ENCODE data around the gene KIAA1217.
A peak's percentile ranks its signal among the peaks of the same experiment; 100 is the strongest.

KIAA1217 gene

GRCh38 chr10:24209432-24209771 lies 464 bp downstream of the KIAA1217 start:
- Histone ChIP-seq H3K4me3 (ENCODE audit: low read length) (peak overlapping the region; percentile 77), H3K27me3 (ENCODE audit: insufficient read depth, low read length) (no peaks in the 10 kb centered on the region), H3K9me3 (ENCODE audit: insufficient read depth, low read depth, low read length) (no peaks in the 10 kb centered on the region), H3K36me3 (ENCODE audit: insufficient read depth, low read length) (no peaks in the 10 kb centered on the region), H3K4me1 (ENCODE audit: insufficient read depth, low read length) (peaks cover 56% of the 10 kb centered on the region), H3K27ac (ENCODE audit: low read depth, low read length) (peak overlapping the region; percentile 84), H3K9ac (ENCODE audit: low read depth, low read length) (peak overlapping the region; percentile 78)
- WGBS = 1% methylated on average over 5 of the region's 5 CpGs

GRCh38 chr10:24209946-24210491 lies 1.1 kb downstream of the KIAA1217 start:
- 16% methylated on average over 10 of the region's 12 CpGs for WGBS
- Histone ChIP-seq H3K27ac (ENCODE audit: low read depth, low read length) (peak overlapping the region; percentile 84; the same call in 1 of the 2 replicates), H3K9ac (ENCODE audit: low read depth, low read length) (peak overlapping the region; percentile 78; the same call in 1 of the 2 replicates), H3K4me1 (ENCODE audit: insufficient read depth, low read length) (peaks cover 63% of the 10 kb centered on the region), H3K27me3 (ENCODE audit: insufficient read depth, low read length) (no peaks in the 10 kb centered on the region), H3K4me3 (ENCODE audit: low read length) (peak overlapping the region; percentile 77), H3K9me3 (ENCODE audit: insufficient read depth, low read depth, low read length) (no peaks in the 10 kb centered on the region), H3K36me3 (ENCODE audit: insufficient read depth, low read length) (no peaks in the 10 kb centered on the region)

- Histone ChIP-seq H3K9ac (ENCODE audit: low read depth, low read length) (no peak overlapping the region), H3K9me3 (ENCODE audit: insufficient read depth, low read depth, low read length) (no peaks in the 10 kb centered on the region), H3K36me3 (ENCODE audit: insufficient read depth, low read length) (no peaks in the 10 kb centered on the region), H3K4me1 (ENCODE audit: insufficient read depth, low read length) (peaks cover 67% of the 10 kb centered on the region), H3K27ac (ENCODE audit: low read depth, low read length) (no peak overlapping the region), H3K27me3 (ENCODE audit: insufficient read depth, low read length) (no peaks in the 10 kb centered on the region), H3K4me3 (ENCODE audit: low read length) (peak overlapping the region; percentile 30)
- 67% methylated on average over 2 of the region's 2 CpGs for WGBS
These were observed 1.6 kb downstream of the KIAA1217 start for GRCh38 chr10:24210501-24210900.

- H3K36me3 ChIP-seq (ENCODE audit: insufficient read depth, low read length) = no peaks in the 10 kb centered on the region
- H3K9me3 ChIP-seq (ENCODE audit: insufficient read depth, low read depth, low read length) = no peaks in the 10 kb centered on the region
- H3K27ac ChIP-seq (ENCODE audit: low read depth, low read length) = no peak overlapping the region
- H3K27me3 ChIP-seq (ENCODE audit: insufficient read depth, low read length) = no peaks in the 10 kb centered on the region
- peaks cover 50% of the 10 kb centered on the region for H3K4me1 ChIP-seq (ENCODE audit: insufficient read depth, low read length)
- no peak overlapping the region for H3K9ac ChIP-seq (ENCODE audit: low read depth, low read length)
- no peak overlapping the region for H3K4me3 ChIP-seq (ENCODE audit: low read length)
- 65% methylated on average over 2 of the region's 4 CpGs for WGBS
These were observed 4.3 kb downstream of the KIAA1217 start for GRCh38 chr10:24213266-24213665.

GRCh38 chr10:24213881-24214280 lies 4.9 kb downstream of the KIAA1217 start:
- WGBS = 93% methylated on average over 2 of the region's 2 CpGs
- Histone ChIP-seq H3K4me1 (ENCODE audit: insufficient read depth, low read length) (peaks cover 46% of the 10 kb centered on the region), H3K36me3 (ENCODE audit: insufficient read depth, low read length) (no peaks in the 10 kb centered on the region), H3K27ac (ENCODE audit: low read depth, low read length) (no peak overlapping the region), H3K4me3 (ENCODE audit: low read length) (no peak overlapping the region), H3K9ac (ENCODE audit: low read depth, low read length) (no peak overlapping the region), H3K9me3 (ENCODE audit: insufficient read depth, low read depth, low read length) (no peaks in the 10 kb centered on the region), H3K27me3 (ENCODE audit: insufficient read depth, low read length) (no peaks in the 10 kb centered on the region)

GRCh38 chr10:24214762-24215161 lies 5.8 kb downstream of the KIAA1217 start:
- peaks cover 45% of the 10 kb centered on the region for H3K4me1 ChIP-seq (ENCODE audit: insufficient read depth, low read length)
- no peak overlapping the region; the same call in 1 of the 2 replicates for H3K27ac ChIP-seq (ENCODE audit: low read depth, low read length)
- H3K36me3 ChIP-seq (ENCODE audit: insufficient read depth, low read length) = peaks cover 4% of the 10 kb centered on the region
- no peaks in the 10 kb centered on the region for H3K27me3 ChIP-seq (ENCODE audit: insufficient read depth, low read length)
- no peaks in the 10 kb centered on the region for H3K9me3 ChIP-seq (ENCODE audit: insufficient read depth, low read depth, low read length)
- 88% methylated on average over 5 of the region's 5 CpGs for whole genome bisulfite sequencing
- H3K9ac ChIP-seq (ENCODE audit: low read depth, low read length) = no peak overlapping the region
- H3K4me3 ChIP-seq (ENCODE audit: low read length) = no peak overlapping the region

- H3K27me3 ChIP-seq (ENCODE audit: insufficient read depth, low read length) = no peaks in the 10 kb centered on the region
- 91% methylated on average over 4 of the region's 4 CpGs for WGBS
- H3K4me1 ChIP-seq (ENCODE audit: insufficient read depth, low read length) = peaks cover 41% of the 10 kb centered on the region
- H3K27ac ChIP-seq (ENCODE audit: low read depth, low read length) = peak overlapping the region; percentile 13; the same call in 1 of the 2 replicates
- H3K9me3 ChIP-seq (ENCODE audit: insufficient read depth, low read depth, low read length) = no peaks in the 10 kb centered on the region
- no peak overlapping the region for H3K4me3 ChIP-seq (ENCODE audit: low read length)
- no peak overlapping the region for H3K9ac ChIP-seq (ENCODE audit: low read depth, low read length)
- H3K36me3 ChIP-seq (ENCODE audit: insufficient read depth, low read length) = peaks cover 9% of the 10 kb centered on the region
These were observed 6.3 kb downstream of the KIAA1217 start for GRCh38 chr10:24215196-24215595.

- Histone ChIP-seq H3K36me3 (ENCODE audit: insufficient read depth, low read length) (peaks cover 9% of the 10 kb centered on the region), H3K9ac (ENCODE audit: low read depth, low read length) (no peak overlapping the region), H3K9me3 (ENCODE audit: insufficient read depth, low read depth, low read length) (no peaks in the 10 kb centered on the region), H3K4me1 (ENCODE audit: insufficient read depth, low read length) (peaks cover 38% of the 10 kb centered on the region), H3K27ac (ENCODE audit: low read depth, low read length) (peak overlapping the region; percentile 13; the same call in 1 of the 2 replicates), H3K4me3 (ENCODE audit: low read length) (no peak overlapping the region), H3K27me3 (ENCODE audit: insufficient read depth, low read length) (no peaks in the 10 kb centered on the region)
- 80% methylated on average over 5 of the region's 5 CpGs for WGBS
These were observed 6.7 kb downstream of the KIAA1217 start for GRCh38 chr10:24215603-24216002.

GRCh38 chr10:24219963-24220362 lies 11.0 kb downstream of the KIAA1217 start:
- Histone ChIP-seq H3K4me3 (ENCODE audit: low read length) (no peak overlapping the region), H3K36me3 (ENCODE audit: insufficient read depth, low read length) (peaks cover 17% of the 10 kb centered on the region), H3K9ac (ENCODE audit: low read depth, low read length) (no peak overlapping the region), H3K27me3 (ENCODE audit: insufficient read depth, low read length) (no peaks in the 10 kb centered on the region), H3K27ac (ENCODE audit: low read depth, low read length) (no peak overlapping the region), H3K9me3 (ENCODE audit: insufficient read depth, low read depth, low read length) (no peaks in the 10 kb centered on the region), H3K4me1 (ENCODE audit: insufficient read depth, low read length) (peaks cover 12% of the 10 kb centered on the region)
- 93% methylated on average over 3 of the region's 3 CpGs for WGBS

- H3K9me3 ChIP-seq (ENCODE audit: insufficient read depth, low read depth, low read length) = no peaks in the 10 kb centered on the region
- H3K9ac ChIP-seq (ENCODE audit: low read depth, low read length) = no peak overlapping the region
- no peak overlapping the region for H3K4me3 ChIP-seq (ENCODE audit: low read length)
- 100% methylated on average over 1 of the region's 1 CpG for WGBS
- H3K27ac ChIP-seq (ENCODE audit: low read depth, low read length) = no peak overlapping the region
- no peaks in the 10 kb centered on the region for H3K27me3 ChIP-seq (ENCODE audit: insufficient read depth, low read length)
- no peaks in the 10 kb centered on the region; the same call in 1 of the 2 replicates for H3K4me1 ChIP-seq (ENCODE audit: insufficient read depth, low read length)
- H3K36me3 ChIP-seq (ENCODE audit: insufficient read depth, low read length) = peaks cover 22% of the 10 kb centered on the region
These were observed 14.4 kb downstream of the KIAA1217 start for GRCh38 chr10:24223341-24223740.

- H3K27ac ChIP-seq (ENCODE audit: low read depth, low read length) = no peak overlapping the region
- no peaks in the 10 kb centered on the region for H3K27me3 ChIP-seq (ENCODE audit: insufficient read depth, low read length)
- H3K4me1 ChIP-seq (ENCODE audit: insufficient read depth, low read length) = no peaks in the 10 kb centered on the region; the same call in 1 of the 2 replicates
- H3K9me3 ChIP-seq (ENCODE audit: insufficient read depth, low read depth, low read length) = no peaks in the 10 kb centered on the region
- WGBS = 97% methylated on average over 3 of the region's 3 CpGs
- H3K36me3 ChIP-seq (ENCODE audit: insufficient read depth, low read length) = peaks cover 22% of the 10 kb centered on the region
- H3K9ac ChIP-seq (ENCODE audit: low read depth, low read length) = no peak overlapping the region
- no peak overlapping the region for H3K4me3 ChIP-seq (ENCODE audit: low read length)
These were observed 15.0 kb downstream of the KIAA1217 start for GRCh38 chr10:24223953-24224352.

- 100% methylated on average over 1 of the region's 2 CpGs for WGBS
- H3K9ac ChIP-seq (ENCODE audit: low read depth, low read length) = no peak overlapping the region
- H3K4me1 ChIP-seq (ENCODE audit: insufficient read depth, low read length) = no peaks in the 10 kb centered on the region
- H3K36me3 ChIP-seq (ENCODE audit: insufficient read depth, low read length) = 0 out of 2 replicates have a peak, but pooled peaks cover 5% of the 10 kb centered on the region
- no peak overlapping the region for H3K27ac ChIP-seq (ENCODE audit: low read depth, low read length)
- H3K9me3 ChIP-seq (ENCODE audit: insufficient read depth, low read depth, low read length) = no peaks in the 10 kb centered on the region
- no peaks in the 10 kb centered on the region for H3K27me3 ChIP-seq (ENCODE audit: insufficient read depth, low read length)
- no peak overlapping the region for H3K4me3 ChIP-seq (ENCODE audit: low read length)
These were observed 19.7 kb downstream of the KIAA1217 start for GRCh38 chr10:24228642-24229041.
